ENCODE data around the gene ARHGAP19.

ARHGAP19 gene

DNA sequence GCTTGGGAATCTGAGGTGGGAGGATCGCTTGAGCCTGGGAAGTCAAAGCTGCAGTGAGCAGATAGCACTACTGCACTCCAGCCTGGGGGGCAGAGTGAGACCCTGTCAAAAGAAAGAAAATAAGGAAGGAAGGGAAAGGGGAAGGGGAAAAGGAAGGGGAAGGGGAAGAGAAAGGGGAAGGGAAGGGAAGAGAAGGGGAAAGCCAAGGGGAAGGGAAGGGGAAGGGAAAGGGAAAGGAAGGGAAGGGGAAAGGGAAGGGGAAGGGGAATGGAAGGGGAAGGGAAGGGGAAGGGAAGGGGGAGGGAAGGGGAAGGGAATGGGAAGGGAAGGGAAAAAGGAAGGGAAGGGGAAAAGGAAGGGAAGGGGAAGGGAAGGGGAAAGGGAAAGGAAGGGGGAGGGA lies 41.5 kb downstream of the ARHGAP19 start:
- DNase-seq (ENCODE audit: low read depth, low spot score): no peak
- H3K4me3 ChIP-seq (ENCODE audit: low read length): no peak overlapping the region

DNA sequence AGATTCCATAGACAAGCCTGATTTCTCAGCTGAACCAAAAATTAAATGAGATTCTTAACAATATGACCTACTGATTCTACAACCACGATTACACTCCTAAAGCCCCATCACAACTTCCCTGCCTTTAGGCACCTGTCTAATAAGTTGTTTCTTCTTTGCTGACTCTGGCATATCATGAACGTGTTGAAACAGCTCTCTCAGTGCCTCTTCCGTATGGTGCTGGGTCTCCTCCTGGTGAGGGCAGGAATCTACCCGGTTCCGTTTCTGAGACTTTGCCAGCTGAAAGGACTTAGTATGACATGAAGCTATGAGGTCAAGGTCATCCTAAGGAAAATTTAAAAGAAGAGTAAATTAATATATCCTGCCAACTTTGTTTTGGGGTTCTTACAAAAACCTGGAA lies 48.6 kb downstream of the ARHGAP19 start:
- no peak overlapping the region for H3K4me3 ChIP-seq (ENCODE audit: low read length)
- no peak for DNase-seq (ENCODE audit: low read depth, low spot score)

DNA sequence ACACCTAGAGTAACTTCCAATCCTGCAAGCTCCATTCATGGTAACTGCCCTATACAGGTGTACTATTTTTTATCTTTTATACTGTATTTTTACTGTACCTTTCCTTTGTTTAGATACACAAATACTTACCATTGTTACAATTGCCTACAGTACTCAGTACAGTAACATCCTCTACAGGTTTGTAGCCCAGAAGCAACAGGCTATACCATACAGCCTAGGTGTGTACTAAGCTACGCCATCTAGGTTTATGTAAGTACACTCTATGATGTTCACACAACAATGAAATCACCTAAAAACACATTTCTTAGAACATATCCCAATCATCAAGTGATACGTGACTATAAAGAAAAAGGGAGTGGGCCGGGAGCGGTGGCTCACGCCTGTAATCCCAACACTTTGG lies 53.6 kb downstream of the ARHGAP19 start:
- no peak overlapping the region for H3K4me3 ChIP-seq (ENCODE audit: low read length)
- DNase-seq (ENCODE audit: low read depth, low spot score): no peak

DNA sequence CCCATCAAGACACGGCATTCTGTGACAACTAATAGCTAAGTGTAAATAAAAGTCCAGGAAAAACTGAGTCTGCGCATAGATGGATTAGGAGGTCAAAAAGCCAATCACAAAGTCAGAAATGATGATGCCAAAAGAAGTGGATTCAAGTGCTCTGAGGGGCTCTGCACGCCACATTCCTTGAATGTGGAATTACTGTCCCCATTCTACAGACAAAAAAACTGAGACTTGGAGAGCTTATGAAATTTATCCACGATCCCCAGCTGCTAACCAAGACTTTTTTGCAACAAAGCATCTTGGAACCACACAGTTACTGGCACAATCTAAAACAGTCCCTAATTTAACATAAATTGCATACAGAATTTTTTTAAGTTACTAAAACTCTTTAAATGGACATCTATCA lies 57.1 kb downstream of the ARHGAP19 start:
- DNase-seq (ENCODE audit: low read depth, low spot score): no peak
- H3K4me3 ChIP-seq (ENCODE audit: low read length): no peak overlapping the region

DNA sequence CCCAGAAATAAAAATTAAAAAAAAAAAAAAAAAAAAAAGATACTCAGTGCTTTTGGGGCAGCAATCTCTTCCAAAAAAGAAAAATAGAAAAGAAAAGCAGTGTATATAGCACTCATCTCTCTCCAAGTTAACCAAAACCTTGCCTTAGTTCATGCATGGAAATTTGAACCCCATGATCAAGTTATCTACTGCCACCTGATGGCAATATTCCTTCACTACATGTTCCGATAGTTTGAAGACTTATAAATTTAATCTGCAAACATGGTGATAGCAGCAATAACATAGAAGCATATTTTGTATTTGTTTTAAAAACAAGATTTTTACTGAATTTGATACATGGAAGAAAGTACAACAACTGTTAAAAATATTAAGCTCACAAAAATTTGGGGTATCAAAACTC lies 58.0 kb downstream of the ARHGAP19 start:
- H3K4me3 ChIP-seq (ENCODE audit: low read length): no peak overlapping the region
- peak; percentile 63 for DNase-seq (ENCODE audit: low read depth, low spot score)

DNA sequence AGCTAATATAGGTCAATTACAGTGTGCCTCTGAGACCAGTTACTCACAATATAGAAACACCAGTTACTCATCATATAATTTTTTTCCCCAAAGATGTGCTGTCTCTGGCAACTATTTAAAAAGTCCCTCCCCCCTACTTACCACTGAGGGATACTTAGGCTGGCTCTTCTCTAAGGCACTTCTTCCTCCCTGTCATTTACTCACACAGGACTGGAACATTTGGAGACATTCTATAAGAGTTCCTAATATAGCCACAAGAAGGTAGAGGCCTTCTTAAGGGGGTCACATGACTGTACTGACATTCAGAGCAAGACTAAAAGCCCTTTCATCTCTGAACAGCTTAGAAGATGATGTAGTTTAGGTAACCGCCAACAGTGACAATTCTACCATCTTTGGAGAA lies 62.3 kb downstream of the ARHGAP19 start:
- DNase-seq (ENCODE audit: low read depth, low spot score): peak; percentile 41
- no peak overlapping the region for H3K4me3 ChIP-seq (ENCODE audit: low read length)

DNA sequence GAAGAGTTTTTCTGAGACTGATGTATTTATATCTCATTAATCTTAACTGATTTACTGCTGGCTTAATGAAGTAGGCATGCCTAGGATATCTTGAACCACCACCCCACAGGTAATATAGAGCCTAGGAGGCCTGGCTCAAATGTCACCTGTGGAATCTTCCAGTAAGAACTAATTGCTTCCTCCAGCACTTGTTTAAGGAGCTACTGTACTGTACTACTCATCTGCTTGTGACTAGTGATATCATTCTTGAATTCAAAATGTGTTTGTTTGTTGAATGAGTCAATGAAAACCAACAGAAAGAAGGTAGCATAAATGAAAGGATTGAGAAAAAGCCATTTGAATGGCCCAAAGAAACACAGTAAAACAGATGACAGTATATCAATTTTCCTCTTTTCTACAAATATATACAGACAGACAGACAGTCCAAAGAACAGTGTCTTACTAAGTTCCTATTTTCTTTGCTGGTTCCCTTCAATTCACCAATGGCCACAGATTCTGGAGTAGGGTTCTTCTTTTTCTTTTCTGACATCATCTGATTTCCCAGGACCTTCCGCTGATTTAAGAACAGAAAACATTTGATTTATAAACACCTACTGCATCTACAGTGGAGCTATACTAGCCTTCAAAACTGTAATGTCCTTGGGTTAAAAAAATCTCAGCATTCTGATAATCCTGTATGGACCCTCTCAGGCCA lies 63.0 kb downstream of the ARHGAP19 start:
- DNase-seq (ENCODE audit: low read depth, low spot score): no peak
- H3K4me3 ChIP-seq (ENCODE audit: low read length): no peak overlapping the region

DNA sequence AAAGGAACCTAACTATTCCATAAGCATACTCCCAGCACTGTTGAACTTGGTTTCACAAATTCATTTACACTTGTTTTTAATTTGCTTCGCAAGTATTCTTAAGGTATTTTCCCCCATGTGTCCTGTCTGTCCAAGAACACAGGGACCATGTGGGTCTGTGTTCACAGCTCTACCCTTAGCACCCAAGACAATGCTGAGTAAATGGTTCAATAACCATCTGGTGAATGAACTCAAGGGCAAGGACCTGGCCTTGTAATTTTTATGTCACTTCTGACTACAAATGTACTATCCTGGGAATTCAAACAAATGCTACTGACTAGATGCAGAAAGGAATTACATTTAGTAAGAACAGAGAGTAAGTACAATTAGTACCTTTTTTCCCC lies 63.7 kb downstream of the ARHGAP19 start:
- DNase-seq (ENCODE audit: low read depth, low spot score): no peak
- H3K4me3 ChIP-seq (ENCODE audit: low read length): no peak overlapping the region

DNA sequence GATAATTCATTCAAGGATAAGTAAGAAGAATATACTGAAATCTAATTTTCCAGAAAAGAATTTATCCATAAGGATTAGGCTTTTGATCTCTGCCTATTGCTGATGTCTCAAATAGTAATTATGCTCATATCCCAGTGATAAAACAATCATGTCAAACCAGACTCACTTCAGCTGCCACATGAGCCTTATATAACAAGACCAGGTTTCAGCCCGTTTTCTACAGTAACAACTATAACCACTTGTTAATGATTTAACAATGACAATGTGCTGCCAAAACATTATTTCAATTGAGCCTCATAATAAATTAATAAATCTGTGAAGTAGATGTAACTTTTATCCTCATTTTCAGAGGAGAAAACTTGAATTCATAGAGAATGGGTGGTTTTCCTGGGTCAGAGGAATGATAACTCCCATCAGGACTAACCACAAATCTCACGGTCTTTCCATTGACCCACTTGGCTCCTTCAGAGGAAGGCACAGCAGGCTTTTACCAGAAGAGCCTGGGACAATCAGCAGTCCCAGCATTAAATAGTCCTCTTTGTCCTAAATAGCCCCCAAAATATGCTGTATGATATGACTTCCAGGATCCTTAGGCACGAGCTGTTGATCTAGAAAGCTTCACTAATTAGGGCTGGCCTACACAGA lies 64.2 kb downstream of the ARHGAP19 start:
- no peak overlapping the region for H3K4me3 ChIP-seq (ENCODE audit: low read length)
- no peak for DNase-seq (ENCODE audit: low read depth, low spot score)

DNA sequence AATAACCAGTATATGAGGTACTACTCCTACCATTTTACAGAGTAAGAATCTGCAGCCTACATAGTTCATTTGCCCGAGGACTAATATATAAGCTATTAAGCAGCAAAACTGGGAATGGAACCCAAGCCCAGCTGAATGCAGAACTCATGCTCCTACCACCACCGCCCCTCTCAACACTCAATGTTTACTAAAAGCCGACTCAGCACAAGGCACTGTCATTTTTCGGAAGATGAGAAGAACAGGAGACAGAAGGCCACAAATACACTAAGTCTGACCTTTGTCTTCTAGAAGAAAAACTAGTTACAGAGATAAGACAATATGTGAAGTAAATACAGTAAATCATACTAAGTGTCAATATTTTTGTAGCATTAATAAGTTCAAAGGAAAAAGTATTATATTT lies 66.0 kb downstream of the ARHGAP19 start:
- no peak overlapping the region for H3K4me3 ChIP-seq (ENCODE audit: low read length)
- DNase-seq (ENCODE audit: low read depth, low spot score): no peak

DNA sequence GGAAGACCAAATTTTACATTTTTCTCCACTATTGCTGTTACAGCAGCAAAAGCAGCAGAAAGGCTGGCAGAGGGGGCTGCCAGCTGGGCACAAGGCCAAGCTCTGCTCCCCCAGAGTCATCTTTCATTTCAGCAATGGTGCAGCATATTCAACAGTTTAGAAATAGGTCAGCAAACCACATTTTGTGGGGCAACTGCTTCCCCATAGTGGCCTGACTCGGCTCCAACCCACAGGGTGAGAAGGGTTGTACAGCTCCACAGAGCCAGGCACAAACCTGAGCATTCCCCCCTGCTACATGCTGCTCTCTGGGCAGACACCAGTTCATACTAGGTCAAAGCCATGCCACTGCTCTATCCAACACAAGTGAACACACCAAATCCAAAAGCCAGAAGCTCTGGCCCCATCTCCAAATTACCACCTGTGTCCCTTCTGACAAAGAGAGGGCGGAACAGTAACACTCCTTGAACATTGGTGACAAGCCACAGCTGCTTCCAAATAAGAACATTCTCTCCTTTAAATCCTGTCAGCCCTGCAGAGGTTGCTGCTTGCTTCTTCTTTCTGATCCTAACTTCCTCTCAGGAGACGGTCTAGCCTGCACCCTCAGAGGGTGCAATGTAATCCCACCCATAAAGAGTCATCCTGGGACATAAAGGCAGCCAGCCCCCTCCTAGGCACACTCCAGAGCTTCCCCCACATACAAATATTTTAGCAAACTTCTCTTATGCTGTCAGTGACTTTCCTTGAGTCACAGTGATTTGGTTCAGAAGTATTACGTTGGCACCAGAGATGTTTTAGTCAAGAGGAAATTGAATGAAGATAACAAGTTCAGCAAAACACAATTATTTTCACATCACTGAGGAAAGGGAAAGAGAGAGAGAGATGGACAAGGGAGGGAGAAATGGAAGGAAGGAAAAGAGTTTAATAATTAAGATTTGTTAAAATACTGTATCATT lies 67.7 kb downstream of the ARHGAP19 start:
- H3K4me3 ChIP-seq (ENCODE audit: low read length): no peak overlapping the region
- no peak for DNase-seq (ENCODE audit: low read depth, low spot score)

DNA sequence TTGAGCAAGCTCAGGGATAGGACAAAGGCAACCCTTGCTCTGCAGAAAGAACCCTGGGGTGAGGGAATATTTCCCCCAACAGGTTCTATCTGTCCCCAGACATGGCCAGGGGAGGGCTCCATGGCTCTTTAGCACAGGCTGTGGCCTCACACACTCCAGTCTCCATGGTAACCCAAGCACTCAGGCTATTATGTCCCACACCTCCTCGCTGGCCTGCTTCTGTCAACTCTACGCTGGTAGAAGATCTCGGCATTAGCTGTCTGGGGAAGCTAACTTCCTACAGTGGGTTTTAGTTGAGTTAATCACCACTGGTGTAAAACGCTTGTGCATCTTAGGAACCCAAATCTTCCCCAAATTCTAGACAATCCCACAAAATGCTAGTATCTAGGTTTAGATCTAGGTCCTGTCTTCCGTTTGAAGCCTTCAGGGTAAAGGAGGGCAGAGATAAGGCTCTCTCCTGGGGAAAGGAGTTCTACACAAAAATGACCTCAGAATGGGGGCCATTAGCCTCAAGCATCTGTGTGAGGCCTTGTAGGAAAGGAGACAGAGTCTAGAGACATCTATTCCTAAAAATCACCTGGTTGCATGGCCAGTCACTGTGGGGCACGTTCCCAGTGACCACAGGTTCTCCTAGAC lies 70.0 kb downstream of the ARHGAP19 start:
- no peak for DNase-seq (ENCODE audit: low read depth, low spot score)
- no peak overlapping the region for H3K4me3 ChIP-seq (ENCODE audit: low read length)

DNA sequence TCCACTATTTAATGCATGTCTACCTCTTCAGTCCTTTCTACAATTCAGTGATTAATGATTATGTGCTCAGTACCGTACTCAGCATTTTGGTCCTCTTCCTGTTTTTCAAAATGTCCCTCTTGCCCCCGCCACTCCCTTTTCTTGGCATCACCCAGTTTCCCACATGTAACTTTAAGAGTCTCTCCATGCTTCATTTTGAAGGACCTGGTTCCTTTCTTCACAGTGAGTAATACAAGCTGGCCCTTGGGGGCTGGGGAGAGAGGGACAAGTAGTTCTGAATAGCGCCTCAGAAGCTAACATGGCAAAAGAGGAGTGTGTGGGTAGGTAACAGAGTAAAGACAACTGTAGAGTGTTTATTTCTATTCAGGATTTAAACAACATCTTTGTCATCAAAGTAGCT lies 72.1 kb downstream of the ARHGAP19 start:
- H3K4me3 ChIP-seq (ENCODE audit: low read length): no peak overlapping the region
- no peak for DNase-seq (ENCODE audit: low read depth, low spot score)

DNA sequence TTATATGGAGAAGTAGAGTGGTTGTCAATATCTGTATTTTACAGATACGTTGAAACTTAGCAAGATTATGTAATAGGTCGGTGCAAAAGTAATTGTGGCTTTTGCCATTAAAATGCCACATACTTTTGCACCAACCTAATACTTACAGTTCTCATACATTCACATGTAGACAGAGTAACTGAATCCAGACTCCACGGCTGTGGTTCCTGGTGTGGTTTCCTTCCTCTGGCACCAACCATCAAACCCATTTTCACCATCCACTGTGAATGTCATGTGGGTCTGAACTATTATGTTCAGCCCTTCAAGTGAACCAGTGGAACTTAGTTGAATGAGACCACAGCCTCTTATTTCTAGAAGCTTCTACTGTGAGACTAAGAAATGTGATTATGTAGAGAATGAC lies 75.1 kb downstream of the ARHGAP19 start:
- DNase-seq (ENCODE audit: low read depth, low spot score): peak; percentile 53
- H3K4me3 ChIP-seq (ENCODE audit: low read length): no peak overlapping the region

DNA sequence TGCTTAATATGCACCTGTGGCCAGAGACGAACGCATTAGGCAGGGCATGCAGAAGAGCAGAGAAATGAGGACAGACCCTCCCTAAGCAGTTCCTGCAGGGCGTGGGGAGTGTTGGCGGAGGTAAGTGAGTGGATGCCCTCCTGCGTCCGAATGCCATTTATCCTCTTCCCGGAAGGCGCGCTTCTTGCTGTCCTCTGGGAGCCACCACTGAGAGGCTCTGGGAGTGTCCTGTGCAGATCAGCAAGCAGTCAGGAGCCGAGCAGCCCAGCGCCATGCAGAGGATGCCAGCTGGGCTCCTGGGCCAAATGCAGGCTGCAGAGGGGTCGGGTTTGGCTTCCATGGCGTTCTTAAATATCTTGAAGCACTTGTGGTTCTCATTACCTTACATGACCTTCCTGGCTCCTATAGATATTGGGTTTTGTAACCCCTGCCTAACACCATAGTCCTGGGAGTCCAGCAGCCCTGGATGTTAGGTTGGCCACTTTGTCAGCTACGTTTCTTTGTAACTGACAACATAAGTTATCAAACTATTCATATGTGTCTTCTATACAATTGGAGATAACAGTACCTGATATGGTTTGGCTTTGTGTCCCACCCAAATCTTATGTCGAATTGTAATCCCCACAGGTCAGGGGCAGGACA lies 76.7 kb downstream of the ARHGAP19 start:
- H3K4me3 ChIP-seq (ENCODE audit: low read length): no peak overlapping the region
- DNase-seq (ENCODE audit: low read depth, low spot score): no peak

DNA sequence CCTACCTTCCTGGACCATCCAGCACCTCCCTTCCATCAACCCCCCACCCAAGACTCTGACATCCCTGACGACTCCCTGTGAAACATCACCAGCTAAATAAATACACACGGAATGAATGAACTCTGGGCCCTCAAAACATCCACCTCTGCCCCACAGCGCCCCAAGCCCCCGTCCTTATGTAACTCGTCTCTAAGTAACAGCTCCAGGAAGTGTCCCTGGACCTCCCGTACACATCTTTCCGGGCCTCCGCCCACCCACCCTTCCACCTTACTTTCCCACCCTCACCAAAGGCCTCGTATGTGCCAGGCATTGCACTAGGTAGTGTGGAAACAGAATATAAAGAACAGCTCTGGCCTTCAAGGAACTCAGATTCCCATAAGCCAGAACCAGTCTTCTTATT lies 79.0 kb downstream of the ARHGAP19 start:
- no peak for DNase-seq (ENCODE audit: low read depth, low spot score)
- H3K4me3 ChIP-seq (ENCODE audit: low read length): no peak overlapping the region

DNA sequence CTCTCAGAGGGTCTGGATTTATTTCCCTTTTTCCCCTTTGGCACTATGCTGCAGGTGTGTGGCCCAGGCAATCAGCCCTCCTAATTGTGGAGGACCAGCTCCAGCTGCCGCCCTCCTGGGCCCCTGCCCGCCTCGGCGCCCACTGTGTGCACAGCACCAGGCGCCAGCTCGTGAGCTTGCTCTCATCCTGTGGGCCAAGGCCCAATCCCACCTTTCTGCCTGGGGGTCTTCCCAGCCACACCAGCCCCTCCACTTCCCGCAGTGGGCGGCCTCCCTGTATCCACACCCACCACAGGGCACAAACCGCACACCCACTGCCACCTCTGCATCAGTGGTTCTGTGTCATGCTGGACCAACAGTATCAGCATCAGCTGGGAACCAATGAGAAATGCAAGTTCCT lies 81.2 kb downstream of the ARHGAP19 start:
- no peak overlapping the region for H3K4me3 ChIP-seq (ENCODE audit: low read length)
- DNase-seq (ENCODE audit: low read depth, low spot score): no peak

DNA sequence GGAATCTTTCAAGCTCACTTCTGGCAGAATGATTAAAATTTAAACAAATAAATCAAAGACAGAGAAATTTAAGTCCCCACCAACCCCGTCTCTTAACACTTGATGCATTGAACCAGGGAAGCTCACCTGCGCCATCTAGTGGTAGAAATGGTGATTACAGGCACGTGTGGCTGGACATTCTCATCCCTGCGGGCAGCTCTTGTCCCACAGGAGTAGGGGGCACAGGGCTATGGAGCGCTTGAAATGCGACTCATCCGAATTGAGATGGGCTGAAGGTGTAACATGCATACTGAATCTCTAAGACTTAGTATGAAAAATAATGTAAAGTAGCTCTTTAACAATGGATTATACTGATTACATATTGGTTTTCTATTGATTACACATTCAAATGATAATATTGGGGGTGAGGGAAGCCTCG lies 81.9 kb downstream of the ARHGAP19 start:
- peak; percentile 59 for DNase-seq (ENCODE audit: low read depth, low spot score)
- no peak overlapping the region for H3K4me3 ChIP-seq (ENCODE audit: low read length)

DNA sequence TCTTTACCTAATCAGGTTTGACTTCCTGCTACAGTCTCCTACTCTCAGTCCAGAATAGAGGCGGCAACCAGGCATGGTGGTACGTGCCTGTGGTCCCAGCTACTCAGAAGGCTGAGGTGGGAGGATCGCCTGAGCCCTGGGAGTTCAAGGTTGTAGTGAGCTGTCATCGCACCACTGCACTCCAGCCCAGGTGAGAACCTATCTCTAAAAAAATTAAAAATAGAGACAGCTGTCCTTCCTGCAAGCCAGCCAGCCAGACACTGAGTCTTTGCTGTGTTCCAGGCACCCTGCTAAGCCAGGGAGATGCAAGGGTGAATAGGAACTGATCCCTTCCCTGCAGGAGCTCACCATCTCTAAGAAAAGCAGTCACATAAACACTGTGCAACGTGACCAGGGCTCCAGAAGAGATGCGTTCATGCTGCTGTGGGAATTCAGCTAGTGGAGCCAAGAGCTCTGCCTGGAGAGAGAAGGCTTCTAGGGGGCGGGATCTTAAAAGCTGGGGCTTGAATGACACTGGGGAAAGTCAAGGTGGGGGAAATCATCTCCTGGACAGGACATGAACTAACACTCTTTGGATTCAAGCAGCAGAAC lies 84.6 kb downstream of the ARHGAP19 start:
- DNase-seq (ENCODE audit: low read depth, low spot score): no peak
- no peak overlapping the region for H3K4me3 ChIP-seq (ENCODE audit: low read length)

Measured in Jurkat, Clone E6-1 (cell line).